HEK293 (cell line): ENCODE results near the gene SRRM2.

Experiments
- CTCF ChIA-PET: fragments of 350-600 bp; formaldehyde crosslinking; extraction: SDS; loops from one replicate; lab custom pipeline; 2021; ENCODE audit warnings: antibody characterized with exemption; lab: Yijun Ruan, JAX
- POLR2A ChIA-PET: fragments of 300-600 bp; formaldehyde crosslinking; extraction: SDS; loops from one replicate; lab custom pipeline; 2020; ENCODE audit warnings: antibody characterized with exemption, inconsistent platforms; lab: Yijun Ruan, JAX
- H3K27ac ChIP-seq: fragments of 200-500 bp; sonication (Bioruptor generic); 2 replicates; pipeline ENCODE4 v1.5.1; 2014; ENCODE audit warnings: low read depth, low read length, control low read depth, inconsistent platforms; ENCODE audit errors: extremely low read depth
- H3K36me3 ChIP-seq, 2 experiments: fragments of 200-500 bp in 1 of 2; sonication (Bioruptor generic) in 1 of 2; 1 replicate in 1 of 2; 2 replicates in 1 of 2; pipeline ENCODE4 v1.5.1; 2014 to 2017; ENCODE audit warnings: inconsistent platforms in 2 of 2, low read length in 2 of 2; ENCODE audit not compliant: control insufficient read depth in 2 of 2, insufficient read depth in 1 of 2
- H3K4me1 ChIP-seq: fragments of 200-500 bp; sonication (Bioruptor generic); 2 replicates; pipeline ENCODE4 v1.5.1; 2014; ENCODE audit warnings: mild to moderate bottlenecking, low read length, inconsistent platforms; ENCODE audit not compliant: control insufficient read depth, insufficient read depth
- H3K4me3 ChIP-seq: 2 replicates; pipeline ENCODE4 v1.5.1; 2011; ENCODE audit warnings: low read depth, mild to moderate bottlenecking, control low read depth, low read length, moderate library complexity
- H3K9me3 ChIP-seq: fragments of 200-500 bp; sonication (Bioruptor generic); 2 replicates; pipeline ENCODE4 v1.5.1; 2014; ENCODE audit warnings: low read depth, low read length, inconsistent platforms; ENCODE audit not compliant: control insufficient read depth, insufficient read depth
- MZF1 ChIP-seq: fragments of 450-650 bp; formaldehyde crosslinking; IDR thresholded peaks from 2 replicates; pipeline ENCODE4 v1.5.1; 2017; ENCODE audit warnings: missing biosample characterization, missing genetic modification characterization, borderline replicate concordance
- OVOL3 ChIP-seq: fragments of 450-650 bp; formaldehyde crosslinking; IDR thresholded peaks from 2 replicates; pipeline ENCODE4 v1.5.1; 2016; ENCODE audit warnings: missing biosample characterization, missing genetic modification characterization
- PRDM1 ChIP-seq: fragments of 450-650 bp; formaldehyde crosslinking; IDR thresholded peaks from 2 replicates; pipeline ENCODE4; 2016; ENCODE audit warnings: missing biosample characterization, missing genetic modification characterization
- TCF7L2 ChIP-seq: IDR thresholded peaks from 2 replicates; pipeline ENCODE4 v1.6.1; 2011; ENCODE audit warnings: low read depth, mild to moderate bottlenecking, inconsistent platforms, low read length, moderate library complexity, borderline replicate concordance
- ZEB2 ChIP-seq: fragments of 450-650 bp; formaldehyde crosslinking; IDR thresholded peaks from 2 replicates; pipeline ENCODE4 v1.5.1; 2016; ENCODE audit warnings: missing biosample characterization, missing genetic modification characterization
- ZFP41 ChIP-seq: fragments of 450-650 bp; formaldehyde crosslinking; IDR thresholded peaks from 2 replicates; pipeline ENCODE4 v1.5.1; 2016; ENCODE audit warnings: missing biosample characterization, missing genetic modification characterization, borderline replicate concordance
- ZNF133 ChIP-seq: fragments of 450-650 bp; formaldehyde crosslinking; IDR thresholded peaks from 2 replicates; pipeline ENCODE4 v1.5.1; 2016; ENCODE audit warnings: missing biosample characterization, missing genetic modification characterization
- ZNF146 ChIP-seq: fragments of 450-650 bp; formaldehyde crosslinking; IDR thresholded peaks from 2 replicates; pipeline ENCODE4 v1.5.1; 2016; ENCODE audit warnings: missing biosample characterization, missing genetic modification characterization
- ZNF175 ChIP-seq: fragments of 450-650 bp; formaldehyde crosslinking; IDR thresholded peaks from 2 replicates; pipeline ENCODE4 v1.5.1; 2016; ENCODE audit warnings: missing biosample characterization, missing genetic modification characterization
- ZNF214 ChIP-seq: fragments of 450-650 bp; formaldehyde crosslinking; IDR thresholded peaks from 2 replicates; pipeline ENCODE4 v1.5.1; 2017; ENCODE audit warnings: missing biosample characterization, mild to moderate bottlenecking, missing genetic modification characterization, borderline replicate concordance
- ZNF335 ChIP-seq: fragments of 450-650 bp; formaldehyde crosslinking; conservative IDR thresholded peaks from 2 replicates; pipeline ENCODE4 v1.5.1; 2016; ENCODE audit warnings: missing biosample characterization, missing genetic modification characterization
- ZNF341 ChIP-seq: fragments of 450-650 bp; formaldehyde crosslinking; IDR thresholded peaks from 2 replicates; pipeline ENCODE4; 2016; ENCODE audit warnings: low read depth, missing biosample characterization, missing genetic modification characterization
- ZNF394 ChIP-seq: fragments of 450-650 bp; formaldehyde crosslinking; IDR thresholded peaks from 2 replicates; pipeline ENCODE4 v1.5.1; 2016; ENCODE audit warnings: missing biosample characterization, missing genetic modification characterization, mild to moderate bottlenecking, moderate library complexity, borderline replicate concordance
- ZNF416 ChIP-seq: fragments of 450-650 bp; formaldehyde crosslinking; IDR thresholded peaks from 2 replicates; pipeline ENCODE4 v1.5.1; 2016; ENCODE audit warnings: missing biosample characterization, missing genetic modification characterization
- ZNF529 ChIP-seq: fragments of 450-650 bp; formaldehyde crosslinking; IDR thresholded peaks from 2 replicates; pipeline ENCODE4 v1.5.1; 2017; ENCODE audit warnings: missing genetic modification characterization, missing biosample characterization; ENCODE audit not compliant: insufficient replicate concordance
- ZNF560 ChIP-seq: fragments of 450-650 bp; formaldehyde crosslinking; IDR thresholded peaks from 2 replicates; pipeline ENCODE4 v1.5.1; 2017; ENCODE audit warnings: missing biosample characterization, missing genetic modification characterization, borderline replicate concordance
- ZNF658 ChIP-seq: fragments of 450-650 bp; formaldehyde crosslinking; IDR thresholded peaks from 2 replicates; pipeline ENCODE4; 2016; ENCODE audit warnings: missing biosample characterization, missing genetic modification characterization
- ZNF747 ChIP-seq: fragments of 450-650 bp; formaldehyde crosslinking; IDR thresholded peaks from 2 replicates; pipeline ENCODE4 v1.5.1; 2016; ENCODE audit warnings: missing biosample characterization, missing genetic modification characterization
- TF ChIP-seq, protein P1 (sequence below): fragments of 450-650 bp; formaldehyde crosslinking; conservative IDR thresholded peaks from 2 replicates; pipeline ENCODE4 v1.5.1; 2016; ENCODE audit warnings: low read depth, missing biosample characterization, missing genetic modification characterization
- TF ChIP-seq, protein P2 (sequence below): fragments of 450-650 bp; formaldehyde crosslinking; IDR thresholded peaks from 2 replicates; pipeline ENCODE4 v1.5.1; 2016; ENCODE audit warnings: missing biosample characterization, missing genetic modification characterization

SRRM2 gene

DNA sequence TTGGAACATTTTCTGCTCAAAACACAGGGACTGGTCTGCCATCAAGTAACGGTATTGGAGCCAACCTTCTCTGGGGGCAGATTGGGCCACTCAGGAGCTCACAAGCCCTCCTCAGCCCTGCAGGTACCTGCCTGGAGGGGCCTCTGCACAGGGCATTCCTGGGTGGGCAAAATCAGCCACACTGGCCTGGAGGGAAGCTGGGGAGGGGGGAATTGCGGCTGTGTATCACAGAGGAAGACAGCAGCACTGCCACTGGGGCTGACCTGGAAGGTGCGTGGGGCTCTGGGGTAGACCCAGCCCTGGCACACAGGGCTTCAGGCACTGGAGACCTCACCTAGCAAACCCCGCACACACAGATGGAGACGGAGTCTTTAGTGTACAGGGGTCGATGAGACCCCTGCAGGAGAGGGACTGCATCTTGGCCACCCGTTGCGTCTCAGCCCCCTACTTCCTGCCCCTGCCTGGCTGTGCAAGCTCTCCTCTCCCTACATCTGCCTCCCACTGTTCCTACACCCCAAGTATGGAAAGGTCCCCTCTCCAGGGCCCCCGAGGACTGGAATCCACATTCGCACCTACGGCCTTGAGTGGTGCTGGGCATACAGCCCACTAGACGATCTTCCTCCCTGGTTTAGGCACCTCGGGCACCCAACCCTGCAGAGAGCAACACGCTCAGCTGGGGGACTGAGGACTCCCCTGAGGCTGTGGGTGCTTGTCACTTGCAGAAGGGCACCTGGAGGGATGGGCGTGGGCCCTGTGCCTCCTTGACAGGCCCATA is 7.1 kb upstream of the SRRM2 start:
- no peak overlapping the region for H3K4me3 ChIP-seq
- no peaks in the 10 kb centered on the region for H3K4me1 ChIP-seq
- H3K9me3 ChIP-seq, result no peaks in the 10 kb centered on the region
- POLR2A ChIA-PET, result interaction anchor here (0.6 kb wide), 1 partner anchor 234 kb away, joined by 3 read pairs; no protein-coding TSS in a partner anchor
- CTCF ChIA-PET, result interaction anchor here (2.0 kb wide), 1 partner anchor 123 kb away, joined by 10 read pairs; no protein-coding TSS in a partner anchor
- no peak overlapping the region for H3K27ac ChIP-seq
- peaks cover 0 to 14% of the 10 kb centered on the region in 2 experiments; a peak in 2 of 3 replicates for H3K36me3 ChIP-seq
- TF ChIP-seq TCF7L2 (no peak), ZNF658 (no peak), OVOL3 (no peak), PRDM1 (no peak), ZNF394 (tag by site-specific recombination) (no peak), ZNF747 (tag by site-specific recombination) (no peak), ZNF175 (tag by site-specific recombination) (no peak), MZF1 (tag by site-specific recombination) (no peak), ZNF214 (tag by site-specific recombination) (no peak), ZNF341 (tag by site-specific recombination) (no peak), ZNF529 (tag by site-specific recombination) (no peak), ZEB2 (tag by site-specific recombination) (no peak), ZNF335 (tag by site-specific recombination) (no peak), ZNF560 (tag by site-specific recombination) (no peak), ZFP41 (tag by site-specific recombination) (no peak), ZNF146 (no peak), ZNF416 (tag by site-specific recombination) (no peak), ZNF133 (tag by site-specific recombination) (no peak)
- TF ChIP-seq, protein P1, sequence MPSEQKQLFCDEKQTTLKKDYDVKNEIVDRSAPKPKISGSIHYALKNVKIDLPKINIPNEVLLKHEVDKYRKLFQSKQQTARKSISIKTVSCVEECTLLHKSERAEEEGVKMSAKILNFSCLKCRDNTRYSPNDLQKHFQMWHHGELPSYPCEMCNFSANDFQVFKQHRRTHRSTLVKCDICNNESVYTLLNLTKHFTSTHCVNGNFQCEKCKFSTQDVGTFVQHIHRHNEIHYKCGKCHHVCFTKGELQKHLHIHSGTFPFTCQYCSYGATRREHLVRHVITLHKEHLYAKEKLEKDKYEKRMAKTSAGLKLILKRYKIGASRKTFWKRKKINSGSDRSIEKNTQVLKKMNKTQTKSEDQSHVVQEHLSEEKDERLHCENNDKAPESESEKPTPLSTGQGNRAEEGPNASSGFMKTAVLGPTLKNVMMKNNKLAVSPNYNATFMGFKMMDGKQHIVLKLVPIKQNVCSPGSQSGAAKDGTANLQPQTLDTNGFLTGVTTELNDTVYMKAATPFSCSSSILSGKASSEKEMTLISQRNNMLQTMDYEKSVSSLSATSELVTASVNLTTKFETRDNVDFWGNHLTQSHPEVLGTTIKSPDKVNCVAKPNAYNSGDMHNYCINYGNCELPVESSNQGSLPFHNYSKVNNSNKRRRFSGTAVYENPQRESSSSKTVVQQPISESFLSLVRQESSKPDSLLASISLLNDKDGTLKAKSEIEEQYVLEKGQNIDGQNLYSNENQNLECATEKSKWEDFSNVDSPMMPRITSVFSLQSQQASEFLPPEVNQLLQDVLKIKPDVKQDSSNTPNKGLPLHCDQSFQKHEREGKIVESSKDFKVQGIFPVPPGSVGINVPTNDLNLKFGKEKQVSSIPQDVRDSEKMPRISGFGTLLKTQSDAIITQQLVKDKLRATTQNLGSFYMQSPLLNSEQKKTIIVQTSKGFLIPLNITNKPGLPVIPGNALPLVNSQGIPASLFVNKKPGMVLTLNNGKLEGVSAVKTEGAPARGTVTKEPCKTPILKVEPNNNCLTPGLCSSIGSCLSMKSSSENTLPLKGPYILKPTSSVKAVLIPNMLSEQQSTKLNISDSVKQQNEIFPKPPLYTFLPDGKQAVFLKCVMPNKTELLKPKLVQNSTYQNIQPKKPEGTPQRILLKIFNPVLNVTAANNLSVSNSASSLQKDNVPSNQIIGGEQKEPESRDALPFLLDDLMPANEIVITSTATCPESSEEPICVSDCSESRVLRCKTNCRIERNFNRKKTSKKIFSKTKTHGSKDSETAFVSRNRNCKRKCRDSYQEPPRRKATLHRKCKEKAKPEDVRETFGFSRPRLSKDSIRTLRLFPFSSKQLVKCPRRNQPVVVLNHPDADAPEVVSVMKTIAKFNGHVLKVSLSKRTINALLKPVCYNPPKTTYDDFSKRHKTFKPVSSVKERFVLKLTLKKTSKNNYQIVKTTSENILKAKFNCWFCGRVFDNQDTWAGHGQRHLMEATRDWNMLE (tag by site-specific recombination), result no peak
- TF ChIP-seq, protein P2, sequence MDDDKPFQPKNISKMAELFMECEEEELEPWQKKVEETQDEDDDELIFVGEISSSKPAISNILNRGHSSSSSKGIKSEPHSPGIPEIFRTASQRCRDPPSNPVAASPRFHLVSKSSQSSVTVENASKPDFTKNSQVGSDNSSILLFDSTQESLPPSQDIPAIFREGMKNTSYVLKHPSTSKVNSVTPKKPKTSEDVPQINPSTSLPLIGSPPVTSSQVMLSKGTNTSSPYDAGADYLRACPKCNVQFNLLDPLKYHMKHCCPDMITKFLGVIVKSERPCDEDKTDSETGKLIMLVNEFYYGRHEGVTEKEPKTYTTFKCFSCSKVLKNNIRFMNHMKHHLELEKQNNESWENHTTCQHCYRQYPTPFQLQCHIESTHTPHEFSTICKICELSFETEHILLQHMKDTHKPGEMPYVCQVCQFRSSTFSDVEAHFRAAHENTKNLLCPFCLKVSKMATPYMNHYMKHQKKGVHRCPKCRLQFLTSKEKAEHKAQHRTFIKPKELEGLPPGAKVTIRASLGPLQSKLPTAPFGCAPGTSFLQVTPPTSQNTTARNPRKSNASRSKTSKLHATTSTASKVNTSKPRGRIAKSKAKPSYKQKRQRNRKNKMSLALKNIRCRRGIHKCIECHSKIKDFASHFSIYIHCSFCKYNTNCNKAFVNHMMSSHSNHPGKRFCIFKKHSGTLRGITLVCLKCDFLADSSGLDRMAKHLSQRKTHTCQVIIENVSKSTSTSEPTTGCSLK (tag by site-specific recombination), result no peak
